IgD-negative memory B cell (primary cell): Measurements from ENCODE around the gene FA2H. TPM values are rescaled to one million over a fixed set of nuclear protein-coding genes. Genes with fewer than 3 reads are reported as not detected.
A peak's percentile ranks its signal among the peaks of the same experiment; 100 is the strongest.
"Not testable (repeated sequence)": the region's sequence is repeated elsewhere in the genome, so short reads cannot be mapped to it uniquely, and the experiment has no call there.

Source experiments
- H3K27ac Mint-ChIP-seq, 3 donors: one replicate each; pipeline ENCODE4 v1.8.0; 2020 to 2022; ENCODE audit warnings: mild to moderate bottlenecking in 3 of 3, mixed read lengths in 3 of 3, moderate library complexity in 1 of 3
- H3K27me3 Mint-ChIP-seq: one replicate; pipeline ENCODE4 v1.8.0; 2021; ENCODE audit warnings: mixed read lengths
- H3K36me3 Mint-ChIP-seq: one replicate; pipeline ENCODE4 v1.8.0; 2020; ENCODE audit warnings: mild to moderate bottlenecking, mixed read lengths
- H3K4me1 Mint-ChIP-seq, 3 donors: one replicate each; pipeline ENCODE4 v1.8.0; 2020 to 2022; ENCODE audit warnings: mixed read lengths in 3 of 3, mild to moderate bottlenecking in 1 of 3
- H3K4me3 Mint-ChIP-seq, 4 donors: one replicate each; pipeline ENCODE4 v1.8.0; 2020 to 2022; ENCODE audit warnings: mild to moderate bottlenecking in 4 of 4, mixed read lengths in 4 of 4, moderate library complexity in 3 of 4
- H3K9me3 Mint-ChIP-seq, 3 donors: one replicate each; pipeline ENCODE4 v1.8.0; 2020 to 2021; ENCODE audit warnings: mixed read lengths in 3 of 3, mild to moderate bottlenecking in 1 of 3
- polyA plus RNA-seq: library from polyadenylated mRNA; unstranded; fragments of 300-500 nt; fragmentation: Illumina TruSeq; gene quantifications from one replicate; pipeline ENCODE4 v1.2.3, GENCODE V29; 2021

FA2H gene
- polyA plus RNA-seq, 1 donor from 2014 or later = 4.0 TPM

DNA sequence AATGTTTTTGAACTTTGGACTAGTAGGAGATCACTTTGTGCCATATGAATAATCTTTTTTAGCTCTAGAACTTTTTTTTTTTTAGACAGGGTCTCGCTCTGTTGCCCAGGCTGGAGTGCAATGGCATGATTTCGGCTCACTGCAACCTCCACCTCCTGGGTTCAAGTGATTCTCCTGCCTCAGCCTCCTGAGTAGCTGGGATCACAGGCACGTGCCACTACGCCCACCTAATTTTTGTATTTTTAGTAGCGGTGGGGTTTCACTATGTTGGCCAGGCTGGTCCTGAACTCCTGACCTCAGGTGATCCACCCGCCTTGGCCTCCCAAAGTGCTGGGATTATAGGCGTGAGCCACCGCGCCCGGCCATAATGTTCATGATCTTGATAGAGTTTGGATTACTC, 105.7 kb downstream of the FA2H start:
- H3K9me3 Mint-ChIP-seq, H3K36me3 Mint-ChIP-seq, H3K27me3 Mint-ChIP-seq: not testable (repeated sequence)
- peak overlapping the region in 2 of 4 donors; percentile 79 to 97 for H3K4me3 Mint-ChIP-seq
- peaks cover 7 to 14% (median 12%) of the 10 kb centered on the region in 3 donors for H3K4me1 Mint-ChIP-seq
- H3K27ac Mint-ChIP-seq = peak overlapping the region in 1 of 3 donors; percentile 90

DNA sequence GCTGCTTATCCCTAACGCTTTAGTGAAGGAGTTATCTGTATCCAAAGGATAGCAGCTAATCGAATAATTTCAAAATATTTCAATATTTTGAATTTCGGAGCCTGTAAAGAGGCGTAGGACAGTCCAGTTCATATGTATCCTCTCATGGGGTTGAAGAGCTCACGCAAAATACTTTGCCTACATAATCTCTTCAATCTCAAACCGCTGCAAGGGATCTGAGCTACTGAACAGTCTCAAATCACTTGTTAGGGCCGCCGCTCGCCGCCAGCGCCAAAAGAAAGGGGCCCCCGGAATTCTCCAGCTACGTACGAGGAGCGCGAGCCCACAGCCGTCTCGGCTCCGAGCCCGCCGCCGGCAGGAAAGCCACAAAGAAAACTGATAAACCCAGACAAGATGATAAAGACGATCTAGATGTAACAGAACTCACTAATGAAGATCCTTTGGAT, 107.3 kb downstream of the FA2H start:
- Mint-ChIP-seq H3K4me3 (peak overlapping the region; percentile 94 to 99 (median 96)), H3K9me3 (no peaks in the 10 kb centered on the region), H3K4me1 (peaks cover 16 to 21% (median 20%) of the 10 kb centered on the region in 3 donors), H3K36me3 (peaks cover 2% of the 10 kb centered on the region), H3K27ac (peak overlapping the region; percentile 90 to 97 (median 92)), H3K27me3 (no peaks in the 10 kb centered on the region)

DNA sequence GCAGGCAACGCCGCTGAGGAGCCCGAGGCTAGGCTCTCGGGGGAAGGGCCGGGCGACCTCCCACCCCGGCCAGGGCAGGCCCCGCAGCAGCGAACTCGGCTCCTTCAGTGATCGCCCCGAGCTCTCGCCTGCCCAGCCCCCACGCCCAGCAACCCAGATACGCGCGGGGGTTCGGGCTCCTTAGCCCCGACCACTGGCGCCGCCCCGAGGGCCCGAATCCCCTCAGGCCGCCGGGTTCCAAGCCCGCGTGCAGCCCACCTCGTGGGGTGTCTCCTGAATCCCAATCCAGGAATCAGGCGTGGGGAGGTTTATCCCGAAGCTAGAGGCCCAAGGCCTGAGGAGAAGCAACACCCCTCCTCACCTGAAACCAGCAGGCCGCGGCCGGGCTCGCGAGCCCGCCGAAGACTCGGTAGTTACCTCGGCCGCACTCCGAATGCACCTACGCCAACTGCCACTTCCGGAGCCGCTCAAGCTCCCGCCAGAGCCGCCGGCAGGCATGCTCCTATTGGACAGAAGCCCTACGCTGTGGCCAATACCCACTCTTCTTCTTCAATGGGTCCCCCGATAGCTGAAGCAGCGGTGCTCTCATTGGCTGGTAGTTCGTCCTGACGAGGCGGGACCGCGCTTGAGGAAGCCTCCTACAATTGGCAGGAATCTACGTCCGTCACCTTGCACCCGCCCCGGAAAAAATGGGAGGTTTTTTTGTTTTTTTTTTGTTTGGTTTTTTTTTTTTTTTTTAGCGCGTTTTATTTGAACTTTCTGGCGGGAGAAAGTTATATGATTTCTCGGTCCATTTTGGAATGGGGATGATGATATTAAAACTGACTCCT, 108.0 kb downstream of the FA2H start, which contains the start of gene RFWD3:
Gene RFWD3 (minus strand): TSS at position 453 of the 830 bp plus-strand sequence. CDS start 5,428 bp downstream, outside the sequence.
- Mint-ChIP-seq H3K9me3 (no peaks in the 10 kb centered on the region), H3K36me3 (peaks cover under 1% of the 10 kb centered on the region), H3K27me3 (no peaks in the 10 kb centered on the region), H3K27ac (peak within 1 kb of the TSS; percentile 90 to 97 (median 92)), H3K4me1 (peaks cover 16 to 23% (median 22%) of the 10 kb centered on the region in 3 donors), H3K4me3 (peak within 1 kb of the TSS; percentile 94 to 99 (median 96))

DNA sequence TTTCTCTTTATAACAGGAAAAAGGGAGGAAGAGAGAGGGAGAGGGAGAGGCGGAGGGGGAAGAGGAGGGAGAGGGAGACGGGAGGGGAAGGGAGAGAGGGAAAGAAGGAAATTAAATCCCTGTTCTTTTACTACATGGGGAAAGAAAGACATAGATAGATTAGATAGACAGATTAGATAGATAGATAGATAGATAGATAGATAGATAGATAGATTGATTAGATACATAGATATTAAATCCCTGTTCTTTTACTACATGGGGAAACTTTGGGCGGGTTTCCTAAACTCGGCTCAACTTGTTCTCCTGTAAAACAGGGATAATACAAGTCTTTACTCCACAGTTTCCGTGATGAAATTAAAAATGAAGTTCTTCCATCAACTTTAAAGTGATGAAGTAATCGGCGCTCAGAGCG, 108.6 kb downstream of the FA2H start:
- Mint-ChIP-seq H3K4me3 (peak overlapping the region; percentile 94 to 99 (median 96)), H3K27ac (peak overlapping the region in 1 of 3 donors; percentile 92), H3K36me3 (peaks cover under 1% of the 10 kb centered on the region), H3K9me3 (no peaks in the 10 kb centered on the region), H3K4me1 (peaks cover 17 to 26% (median 23%) of the 10 kb centered on the region in 3 donors), H3K27me3 (no peaks in the 10 kb centered on the region)

Other genes starting within 250 kb of the FA2H start
- gene GLG1, start 167.7 kb downstream of the FA2H start, polyA plus RNA-seq = 91.8 TPM
- gene RFWD3, start 107.9 kb downstream of the FA2H start, polyA plus RNA-seq = 30.1 TPM
- 14.3 TPM for gene MLKL, start 74.0 kb downstream of the FA2H start, polyA plus RNA-seq
- 9.2 TPM for gene WDR59, start 210.3 kb upstream of the FA2H start, polyA plus RNA-seq
- gene ZNRF1, start 224.2 kb upstream of the FA2H start, polyA plus RNA-seq = not detected